ENCODE measurements around the gene NOL9.

DNA sequence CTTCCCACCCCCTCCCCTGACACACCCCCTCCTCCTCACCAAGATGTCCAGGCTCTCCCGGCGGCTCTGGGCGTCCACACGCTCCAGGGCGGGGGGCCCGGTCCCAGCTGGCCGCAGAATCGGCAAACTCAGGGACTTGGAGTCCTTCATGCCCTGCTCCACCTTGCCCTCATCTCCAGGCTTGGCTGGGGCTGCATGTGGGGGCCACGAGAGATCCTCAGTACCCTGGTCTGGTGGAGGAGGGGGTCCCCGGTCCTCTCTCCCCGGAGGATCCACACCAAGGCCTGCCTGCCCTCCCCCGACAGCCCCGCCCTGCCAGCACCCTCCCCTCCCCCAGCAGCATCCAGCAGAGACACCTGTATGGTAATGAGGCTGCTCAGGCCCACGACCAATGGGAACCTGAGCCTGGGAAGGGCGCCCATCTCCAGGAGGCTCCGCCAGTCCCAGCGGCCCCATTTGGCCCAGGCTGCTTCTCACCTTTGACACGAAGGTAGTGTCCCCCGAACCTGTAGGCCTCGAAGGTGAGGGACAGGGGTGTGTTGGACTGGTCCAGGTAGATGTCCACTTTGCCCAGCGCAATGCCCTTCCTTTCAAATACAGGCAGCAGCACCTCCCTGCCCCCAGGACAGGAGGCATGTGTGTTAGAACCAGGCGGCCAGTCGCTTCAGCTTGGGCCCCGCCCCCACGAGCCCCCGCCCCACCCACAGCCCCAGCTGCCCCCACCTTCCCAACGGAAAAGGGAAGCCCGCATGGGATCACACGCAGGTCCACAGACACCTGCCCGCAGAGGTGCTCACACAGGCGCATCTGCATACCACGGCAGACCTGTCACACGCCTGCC lies 80.1 kb downstream of the NOL9 start:
- TF ChIP-seq, protein P1, sequence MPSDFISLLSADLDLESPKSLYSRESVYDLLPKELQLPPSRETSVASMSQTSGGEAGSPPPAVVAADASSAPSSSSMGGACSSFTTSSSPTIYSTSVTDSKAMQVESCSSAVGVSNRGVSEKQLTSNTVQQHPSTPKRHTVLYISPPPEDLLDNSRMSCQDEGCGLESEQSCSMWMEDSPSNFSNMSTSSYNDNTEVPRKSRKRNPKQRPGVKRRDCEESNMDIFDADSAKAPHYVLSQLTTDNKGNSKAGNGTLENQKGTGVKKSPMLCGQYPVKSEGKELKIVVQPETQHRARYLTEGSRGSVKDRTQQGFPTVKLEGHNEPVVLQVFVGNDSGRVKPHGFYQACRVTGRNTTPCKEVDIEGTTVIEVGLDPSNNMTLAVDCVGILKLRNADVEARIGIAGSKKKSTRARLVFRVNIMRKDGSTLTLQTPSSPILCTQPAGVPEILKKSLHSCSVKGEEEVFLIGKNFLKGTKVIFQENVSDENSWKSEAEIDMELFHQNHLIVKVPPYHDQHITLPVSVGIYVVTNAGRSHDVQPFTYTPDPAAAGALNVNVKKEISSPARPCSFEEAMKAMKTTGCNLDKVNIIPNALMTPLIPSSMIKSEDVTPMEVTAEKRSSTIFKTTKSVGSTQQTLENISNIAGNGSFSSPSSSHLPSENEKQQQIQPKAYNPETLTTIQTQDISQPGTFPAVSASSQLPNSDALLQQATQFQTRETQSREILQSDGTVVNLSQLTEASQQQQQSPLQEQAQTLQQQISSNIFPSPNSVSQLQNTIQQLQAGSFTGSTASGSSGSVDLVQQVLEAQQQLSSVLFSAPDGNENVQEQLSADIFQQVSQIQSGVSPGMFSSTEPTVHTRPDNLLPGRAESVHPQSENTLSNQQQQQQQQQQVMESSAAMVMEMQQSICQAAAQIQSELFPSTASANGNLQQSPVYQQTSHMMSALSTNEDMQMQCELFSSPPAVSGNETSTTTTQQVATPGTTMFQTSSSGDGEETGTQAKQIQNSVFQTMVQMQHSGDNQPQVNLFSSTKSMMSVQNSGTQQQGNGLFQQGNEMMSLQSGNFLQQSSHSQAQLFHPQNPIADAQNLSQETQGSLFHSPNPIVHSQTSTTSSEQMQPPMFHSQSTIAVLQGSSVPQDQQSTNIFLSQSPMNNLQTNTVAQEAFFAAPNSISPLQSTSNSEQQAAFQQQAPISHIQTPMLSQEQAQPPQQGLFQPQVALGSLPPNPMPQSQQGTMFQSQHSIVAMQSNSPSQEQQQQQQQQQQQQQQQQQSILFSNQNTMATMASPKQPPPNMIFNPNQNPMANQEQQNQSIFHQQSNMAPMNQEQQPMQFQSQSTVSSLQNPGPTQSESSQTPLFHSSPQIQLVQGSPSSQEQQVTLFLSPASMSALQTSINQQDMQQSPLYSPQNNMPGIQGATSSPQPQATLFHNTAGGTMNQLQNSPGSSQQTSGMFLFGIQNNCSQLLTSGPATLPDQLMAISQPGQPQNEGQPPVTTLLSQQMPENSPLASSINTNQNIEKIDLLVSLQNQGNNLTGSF (CRISPR knock-in tag; IDR thresholded peaks at IDR 0.05) = no peak
- TF ChIP-seq, protein P2, sequence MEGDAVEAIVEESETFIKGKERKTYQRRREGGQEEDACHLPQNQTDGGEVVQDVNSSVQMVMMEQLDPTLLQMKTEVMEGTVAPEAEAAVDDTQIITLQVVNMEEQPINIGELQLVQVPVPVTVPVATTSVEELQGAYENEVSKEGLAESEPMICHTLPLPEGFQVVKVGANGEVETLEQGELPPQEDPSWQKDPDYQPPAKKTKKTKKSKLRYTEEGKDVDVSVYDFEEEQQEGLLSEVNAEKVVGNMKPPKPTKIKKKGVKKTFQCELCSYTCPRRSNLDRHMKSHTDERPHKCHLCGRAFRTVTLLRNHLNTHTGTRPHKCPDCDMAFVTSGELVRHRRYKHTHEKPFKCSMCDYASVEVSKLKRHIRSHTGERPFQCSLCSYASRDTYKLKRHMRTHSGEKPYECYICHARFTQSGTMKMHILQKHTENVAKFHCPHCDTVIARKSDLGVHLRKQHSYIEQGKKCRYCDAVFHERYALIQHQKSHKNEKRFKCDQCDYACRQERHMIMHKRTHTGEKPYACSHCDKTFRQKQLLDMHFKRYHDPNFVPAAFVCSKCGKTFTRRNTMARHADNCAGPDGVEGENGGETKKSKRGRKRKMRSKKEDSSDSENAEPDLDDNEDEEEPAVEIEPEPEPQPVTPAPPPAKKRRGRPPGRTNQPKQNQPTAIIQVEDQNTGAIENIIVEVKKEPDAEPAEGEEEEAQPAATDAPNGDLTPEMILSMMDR (CRISPR knock-in tag; IDR thresholded peaks at IDR 0.05) = no peak
- TF ChIP-seq TCF7L2 (IDR thresholded peaks at IDR 0.05; ENCODE audit: low read depth, low read length) (no peak), LCORL (IDR thresholded peaks at IDR 0.05) (no peak), LCORL (CRISPR knock-in tag; IDR thresholded peaks at IDR 0.05) (no peak), ZNF589 (CRISPR knock-in tag; conservative IDR thresholded peaks at IDR 0.05) (no peak), PTBP1 (IDR thresholded peaks at IDR 0.05; ENCODE audit: low read depth, low read length, poor library complexity, severe bottlenecking) (no peak), ZNF570 (CRISPR knock-in tag; IDR thresholded peaks at IDR 0.05; ENCODE audit: borderline replicate concordance) (no peak), MAZ (IDR thresholded peaks at IDR 0.05; ENCODE audit: borderline replicate concordance, low read depth, low read length) (no peak), MAZ (CRISPR knock-in tag; IDR thresholded peaks at IDR 0.05; ENCODE audit: low read depth) (no peak), KAT7 (CRISPR knock-in tag; IDR thresholded peaks at IDR 0.05; ENCODE audit: borderline replicate concordance) (no peak), ARNT (IDR thresholded peaks at IDR 0.05) (no peak), HMG20B (CRISPR knock-in tag; conservative IDR thresholded peaks at IDR 0.05) (no peak), SIN3A (IDR thresholded peaks at IDR 0.05; ENCODE audit: borderline replicate concordance, low read depth, low read length) (no peak)
- TF ChIP-seq, protein P3, sequence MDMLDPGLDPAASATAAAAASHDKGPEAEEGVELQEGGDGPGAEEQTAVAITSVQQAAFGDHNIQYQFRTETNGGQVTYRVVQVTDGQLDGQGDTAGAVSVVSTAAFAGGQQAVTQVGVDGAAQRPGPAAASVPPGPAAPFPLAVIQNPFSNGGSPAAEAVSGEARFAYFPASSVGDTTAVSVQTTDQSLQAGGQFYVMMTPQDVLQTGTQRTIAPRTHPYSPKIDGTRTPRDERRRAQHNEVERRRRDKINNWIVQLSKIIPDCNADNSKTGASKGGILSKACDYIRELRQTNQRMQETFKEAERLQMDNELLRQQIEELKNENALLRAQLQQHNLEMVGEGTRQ (IDR thresholded peaks at IDR 0.05; ENCODE audit: low read depth, low read length) = no peak
- TF ChIP-seq, protein P3 (CRISPR knock-in tag; IDR thresholded peaks at IDR 0.05; ENCODE audit: borderline replicate concordance) = no peak
